Mammary epithelial cell (primary cell): ENCODE data around the gene GFPT1.

Experiments used
- CTCF ChIP-seq, 2 donors: IDR thresholded peaks in 1 of 2; conservative IDR thresholded peaks in 1 of 2; 2 replicates each; pipeline ENCODE4 v1.5.1; 2011 to 2012; ENCODE audit warnings: inconsistent platforms in 2 of 2, low read length in 2 of 2, mild to moderate bottlenecking in 2 of 2, control low read depth in 1 of 2, low read depth in 1 of 2; ENCODE audit not compliant: insufficient read depth in 1 of 2; ENCODE audit errors: extremely low read depth in 1 of 2
- EZH2 ChIP-seq: IDR thresholded peaks from 2 replicates; pipeline ENCODE4 v1.6.1; 2012; ENCODE audit warnings: low read length, inconsistent platforms, borderline replicate concordance

DNA sequence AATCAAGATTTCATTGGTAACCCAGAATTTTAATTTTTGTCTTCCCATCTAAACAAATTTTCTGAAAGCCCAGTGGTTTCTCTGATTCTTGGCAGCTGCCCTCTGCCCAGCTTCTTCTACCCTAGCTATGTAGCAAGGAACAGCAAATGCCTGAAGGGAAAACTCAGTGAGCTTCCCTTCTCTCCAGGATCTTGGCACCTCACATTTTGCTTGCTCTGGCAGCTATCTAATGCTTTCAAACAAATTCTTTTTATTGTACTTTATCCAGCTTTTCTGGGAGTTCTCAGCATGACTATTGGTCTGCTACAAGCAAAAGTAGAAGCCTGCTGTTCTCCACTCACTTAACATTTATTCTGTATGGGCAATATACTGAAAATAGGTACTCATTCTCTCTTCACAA lies 18.3 kb upstream of the GFPT1 start:
- TF ChIP-seq CTCF (conservative IDR thresholded peaks at IDR 0.05 in 1 of 2, IDR thresholded peaks at IDR 0.05 in 1 of 2; ENCODE audit: extremely low read depth in 1 of 2, insufficient read depth in 1 of 2, low read depth in 1 of 2, low read length in 2 of 2) (no peak), EZH2 (no peak)
